ENCODE measurements around the gene R3HDM1.
"Not testable (repeated sequence)": the region's sequence is repeated elsewhere in the genome, so short reads cannot be mapped to it uniquely, and the experiment has no call there.

GRCh38 chr2:135704075-135704474 lies 172.8 kb downstream of the R3HDM1 start:
- not testable (repeated sequence) for TF ChIP-seq CTCF, POLR2A (IDR thresholded peaks at IDR 0.05)

Measured in right lobe of liver (tissue), 4 donors.